ENCODE measurements around the gene EVPL.
"Not testable (repeated sequence)": the region's sequence is repeated elsewhere in the genome, so short reads cannot be mapped to it uniquely, and the experiment has no call there.

The EVPL gene

DNA sequence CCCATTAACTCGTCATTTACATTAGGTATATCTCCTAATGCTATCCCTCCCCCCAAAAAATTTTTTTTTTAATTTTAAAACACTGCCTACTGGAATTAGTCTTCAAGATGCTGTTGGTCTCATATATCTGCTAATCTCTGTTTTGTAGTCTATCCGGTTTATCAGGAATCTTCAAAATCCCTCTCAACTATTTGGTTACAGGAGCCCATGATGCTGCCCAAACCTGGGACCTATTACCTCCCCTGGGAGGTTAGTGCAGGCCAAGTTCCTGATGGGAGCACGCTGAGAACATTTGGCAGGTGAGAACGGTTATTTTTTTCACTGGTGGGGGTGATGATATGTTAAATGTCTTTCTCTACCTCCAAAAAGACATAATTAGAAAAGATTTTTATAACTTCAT, 41.1 kb downstream of the EVPL start:
- no peak for TF ChIP-seq POLR2A (IDR thresholded peaks at IDR 0.05; ENCODE audit: low read depth, low read length)
- no peak for FAIRE-seq
- DNase-seq (ENCODE audit: insufficient read length, low spot score) = no peak

DNA sequence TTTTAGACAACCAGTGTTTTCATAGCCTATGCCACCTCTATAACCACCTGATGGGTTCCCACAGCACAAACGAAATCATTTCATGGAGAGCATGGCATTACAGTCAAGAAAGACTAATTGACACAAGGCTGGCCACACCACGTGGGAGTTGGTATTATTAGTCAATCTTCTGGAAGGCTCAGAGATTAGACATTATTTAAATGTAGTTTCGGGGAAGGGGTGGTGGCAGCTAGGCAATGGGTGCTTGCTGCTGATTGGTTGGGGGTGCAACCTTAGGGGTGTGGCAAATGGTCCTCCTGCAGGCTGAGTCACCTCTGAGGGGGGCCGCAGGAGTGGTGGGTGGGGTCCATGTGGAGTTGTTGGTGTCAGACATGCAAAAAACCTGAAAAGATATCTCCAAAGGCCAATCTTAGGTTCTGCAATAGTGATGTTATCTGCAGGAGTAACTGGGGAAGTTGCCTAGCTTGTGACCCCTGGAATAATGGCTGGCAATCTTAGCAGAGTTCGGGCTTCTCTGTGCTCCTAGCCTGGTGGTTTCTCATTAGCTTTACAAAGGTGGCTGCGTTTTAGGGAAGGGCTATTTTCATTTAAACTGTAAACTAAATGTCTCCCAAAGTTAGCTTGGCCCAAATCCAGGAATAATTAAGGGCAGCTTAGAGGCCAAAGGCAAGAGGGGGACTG, 43.5 kb downstream of the EVPL start:
- DNase-seq (ENCODE audit: insufficient read length, low spot score) = no peak
- TF ChIP-seq POLR2A (IDR thresholded peaks at IDR 0.05; ENCODE audit: low read depth, low read length) = no peak
- no peak for FAIRE-seq

DNA sequence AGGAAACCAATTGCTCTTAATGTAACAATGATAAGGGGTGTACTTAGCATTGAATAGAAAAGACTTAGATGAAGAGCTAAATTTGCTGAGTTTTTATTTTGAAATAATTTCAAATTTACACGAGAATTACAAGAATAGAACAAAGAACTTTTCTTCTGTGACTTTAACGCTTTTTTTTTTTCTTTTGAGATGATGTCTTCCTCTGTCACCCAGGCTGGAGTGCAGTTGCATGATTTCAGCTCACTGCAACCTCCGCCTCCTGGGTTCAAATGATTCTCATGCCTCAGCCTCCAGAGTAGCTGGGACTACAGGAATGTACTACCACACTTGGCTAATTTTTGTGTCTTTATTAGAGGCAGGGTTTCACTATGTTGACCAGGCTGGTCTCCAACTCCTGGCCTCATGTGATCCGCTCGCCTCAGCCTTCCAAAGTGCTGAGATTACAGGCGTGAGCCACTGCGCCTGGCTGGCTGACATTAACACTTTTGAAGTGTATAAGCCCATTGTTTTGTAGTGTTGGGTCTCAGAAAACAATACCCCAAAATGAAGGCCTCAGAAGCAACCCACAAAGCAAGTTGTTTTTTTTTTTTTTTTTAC, 46.0 kb downstream of the EVPL start:
- DNase-seq (ENCODE audit: insufficient read length, low spot score) (no peak), FAIRE-seq (no peak)
- TF ChIP-seq POLR2A (IDR thresholded peaks at IDR 0.05; ENCODE audit: low read depth, low read length) = no peak

DNA sequence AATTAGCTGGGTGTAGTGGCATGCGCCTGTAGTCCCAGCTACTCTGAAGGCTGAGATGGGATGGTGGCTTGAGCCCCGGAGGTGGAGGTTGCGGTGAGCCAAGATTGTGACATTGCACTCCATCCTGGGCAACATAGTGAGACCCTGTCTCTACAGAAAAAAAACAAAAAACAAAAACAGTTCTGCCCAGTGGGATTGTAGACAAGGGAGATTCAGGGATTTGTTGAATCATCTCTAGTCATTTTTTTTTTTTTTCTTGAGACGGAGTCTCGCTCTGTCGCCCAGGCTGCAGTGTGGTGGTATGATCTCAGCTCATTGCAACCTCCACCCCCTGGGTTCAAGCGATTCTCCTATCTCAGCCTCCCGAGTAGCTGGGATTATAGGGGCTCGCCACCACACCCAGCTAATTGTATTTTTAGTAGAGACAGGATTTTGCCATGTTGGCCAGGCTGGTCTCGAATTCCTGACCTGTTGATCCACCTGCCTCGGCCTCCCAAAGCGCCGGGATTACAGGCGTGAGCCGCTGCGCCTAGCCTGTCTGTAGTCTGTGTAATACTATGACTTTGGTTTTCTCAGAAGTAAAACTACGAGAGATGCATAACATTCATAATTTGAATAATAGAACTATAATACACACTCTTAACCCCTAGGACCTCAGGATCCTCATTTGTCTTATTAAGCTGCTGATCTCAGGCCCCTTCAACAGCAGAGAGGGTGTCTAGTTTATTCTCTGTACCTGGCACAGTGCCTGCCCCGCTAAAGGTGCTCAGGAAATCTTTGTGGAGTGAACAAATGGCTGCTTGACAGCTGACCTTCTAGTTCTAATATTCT, 46.7 kb downstream of the EVPL start:
- no peak for DNase-seq (ENCODE audit: insufficient read length, low spot score)
- no peak for FAIRE-seq
- no peak for TF ChIP-seq POLR2A (IDR thresholded peaks at IDR 0.05; ENCODE audit: low read depth, low read length)

DNA sequence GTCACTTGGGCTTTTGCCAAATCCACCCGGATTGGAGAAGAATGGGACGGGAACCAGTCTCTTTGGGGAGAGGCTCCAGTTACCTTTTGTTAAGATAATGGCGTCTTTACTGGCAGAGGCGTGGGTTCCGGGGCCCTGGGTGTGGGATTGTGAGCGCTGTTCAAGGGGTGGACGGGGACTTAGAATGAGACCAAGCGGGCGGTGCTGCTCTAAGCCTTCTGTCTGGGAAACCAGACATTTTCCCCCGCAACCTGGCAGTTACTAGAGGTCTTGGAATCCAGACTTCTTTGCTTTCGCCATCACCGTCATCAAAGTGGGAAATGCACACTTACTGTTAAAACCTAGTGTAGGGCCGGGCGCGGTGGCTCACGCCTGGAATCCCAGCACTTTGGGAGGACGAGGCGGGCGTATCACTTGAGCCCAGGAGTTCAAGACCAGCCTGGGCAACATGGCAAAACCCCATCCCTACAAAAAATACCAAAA, 47.4 kb downstream of the EVPL start:
- no peak for FAIRE-seq
- TF ChIP-seq POLR2A (IDR thresholded peaks at IDR 0.05; ENCODE audit: low read depth, low read length) = no peak

DNA sequence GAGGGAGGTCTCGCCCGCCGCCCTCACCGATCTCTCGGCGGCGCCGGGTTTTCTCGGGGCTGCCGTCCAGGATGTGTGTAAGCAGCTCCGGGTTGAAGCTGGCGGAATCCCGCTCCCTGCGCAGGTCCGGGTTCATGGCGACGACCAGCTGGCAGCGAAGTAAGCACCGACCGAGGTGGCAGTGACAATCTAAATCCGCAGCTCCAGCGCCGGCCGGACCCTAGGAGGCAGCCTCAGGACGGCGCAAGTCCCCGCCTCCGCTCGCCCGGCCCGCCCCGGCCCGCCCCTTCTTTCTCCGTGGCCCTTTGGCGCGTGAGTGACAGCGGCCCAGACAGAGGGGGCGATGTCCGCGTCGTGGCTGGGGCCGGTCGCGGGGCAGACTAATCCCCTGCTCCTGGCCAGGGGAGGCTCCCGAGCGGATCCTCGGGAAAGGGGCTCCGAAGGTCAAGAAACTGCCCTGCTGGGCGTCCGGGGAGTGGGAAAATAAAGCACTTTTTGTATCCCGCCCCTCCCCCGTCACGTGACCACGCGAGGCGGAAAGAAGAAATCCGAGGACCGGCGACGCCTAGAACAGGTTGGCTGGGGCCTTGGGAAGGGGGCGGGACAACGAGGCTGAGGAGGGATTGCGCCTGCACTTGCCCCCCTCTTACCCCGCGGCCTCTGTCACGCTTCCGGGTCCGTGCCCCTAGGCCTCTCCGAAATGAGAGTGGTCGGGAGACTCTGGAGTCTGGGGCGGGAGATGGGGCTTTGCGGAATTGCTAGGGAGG, 48.0 kb downstream of the EVPL start, which contains the start of the genes ACOX1 and TEN1:
Gene ACOX1 (minus strand): TSS at position 229 of the 767 bp plus-strand sequence. CDS start 93 bp downstream, at position 136.
Gene TEN1 (plus strand): TSS at position 303 of the 767 bp plus-strand sequence. CDS start 6,953 bp downstream, outside the sequence.
- peak; percentile 96 for TF ChIP-seq POLR2A (IDR thresholded peaks at IDR 0.05; ENCODE audit: low read depth, low read length)
- FAIRE-seq (peak; percentile 20), DNase-seq (ENCODE audit: insufficient read length, low spot score) (peak; percentile 96)

More for the DNA sequence above, 47.4 kb downstream of the EVPL start:
- DNase-seq (ENCODE audit: insufficient read length, low spot score) = no peak

DNA sequence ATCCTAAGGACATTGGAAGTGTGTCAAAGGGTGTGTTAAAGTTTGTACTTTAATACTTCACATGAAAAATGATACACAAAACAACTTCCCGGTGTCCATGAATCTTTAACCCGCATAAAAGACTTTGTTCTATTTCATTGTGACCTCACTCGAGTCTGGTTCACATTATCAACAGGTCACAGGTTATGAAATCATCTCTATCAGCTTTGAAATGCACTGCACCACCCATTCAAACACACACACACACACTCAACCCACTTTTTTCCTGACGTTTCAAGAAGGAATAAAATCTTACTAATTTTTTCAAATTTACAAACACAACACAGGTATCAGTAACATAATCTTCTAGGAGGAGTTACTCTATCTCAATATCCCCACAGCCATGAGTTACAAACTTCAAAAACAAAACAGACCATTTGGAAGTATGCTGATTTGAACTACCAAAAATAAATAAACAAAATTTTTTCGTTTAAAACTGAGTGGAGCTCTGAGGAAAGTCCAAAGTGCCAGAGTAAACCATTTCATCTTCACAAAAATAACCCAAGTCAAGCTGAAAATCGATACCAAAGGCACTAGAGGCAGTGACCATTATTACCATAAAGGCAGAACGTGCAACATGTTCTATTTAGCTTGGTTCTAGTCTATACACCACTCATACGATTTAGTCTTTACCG, 50.8 kb downstream of the EVPL start:
- FAIRE-seq = no peak
- no peak for DNase-seq (ENCODE audit: insufficient read length, low spot score)
- no peak for TF ChIP-seq POLR2A (IDR thresholded peaks at IDR 0.05; ENCODE audit: low read depth, low read length)

DNA sequence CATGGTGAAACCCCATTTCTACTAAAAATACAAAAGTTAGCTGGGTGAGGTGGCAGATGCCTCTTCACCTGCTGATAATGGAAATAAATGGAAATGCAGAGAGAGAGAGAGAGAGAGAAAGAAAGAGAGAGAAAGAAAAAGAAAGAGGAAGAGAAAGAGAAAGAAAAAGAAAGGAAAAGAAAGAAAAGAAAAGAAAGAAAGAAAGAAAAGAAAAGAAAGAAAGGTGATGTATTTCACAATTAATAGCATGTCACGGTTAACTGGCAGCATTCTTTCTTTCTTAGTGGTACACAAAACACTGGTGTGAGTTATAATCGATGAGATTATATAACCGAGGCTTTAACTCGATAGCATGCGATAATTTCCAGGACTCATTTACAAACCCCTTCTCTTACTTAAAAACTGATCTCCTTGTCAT, 51.3 kb downstream of the EVPL start:
- no peak for FAIRE-seq
- DNase-seq (ENCODE audit: insufficient read length, low spot score) = no peak
- no peak for TF ChIP-seq POLR2A (IDR thresholded peaks at IDR 0.05; ENCODE audit: low read depth, low read length)

DNA sequence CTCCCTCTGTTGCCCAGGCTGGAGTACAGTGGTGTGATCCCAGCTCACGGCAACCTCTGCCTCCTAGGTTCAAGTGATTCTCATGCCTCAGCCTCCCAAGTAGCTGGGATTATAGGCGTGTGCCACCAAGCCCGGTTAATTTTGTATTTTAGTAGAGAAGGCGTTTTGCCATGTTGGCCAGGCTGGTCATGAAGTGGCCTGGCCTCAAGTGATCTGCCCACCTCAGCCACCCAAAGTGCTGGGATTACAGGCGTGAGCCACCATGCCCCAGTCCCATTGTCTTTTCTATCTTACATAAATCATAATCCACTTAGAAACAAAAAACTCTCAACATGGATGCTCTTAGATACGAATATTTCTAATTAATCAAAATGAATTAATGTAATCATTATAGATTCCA, 51.9 kb downstream of the EVPL start:
- not testable (repeated sequence) for FAIRE-seq

DNA sequence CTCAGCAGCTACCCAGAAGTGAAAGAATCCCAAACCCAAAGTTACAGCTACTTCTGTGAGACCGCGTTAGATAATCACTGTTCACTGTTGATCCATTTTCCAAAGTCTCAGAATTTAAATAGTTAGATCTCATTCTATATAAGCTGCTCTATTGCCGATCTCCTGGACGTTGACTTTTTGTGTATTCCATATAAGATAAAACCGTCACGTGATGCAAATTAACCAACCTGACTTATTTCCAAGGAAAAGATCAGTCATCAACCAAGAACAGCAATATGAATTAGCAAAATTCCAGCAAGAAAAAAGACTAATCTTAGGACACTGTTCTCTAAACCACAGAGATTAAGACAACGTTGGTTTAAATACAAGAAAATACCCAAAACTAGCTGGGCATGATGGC, 56.5 kb downstream of the EVPL start:
- FAIRE-seq (no peak), DNase-seq (ENCODE audit: insufficient read length, low spot score) (no peak)

More for the DNA sequence above, 51.9 kb downstream of the EVPL start:
- DNase-seq (ENCODE audit: insufficient read length, low spot score) = not testable (repeated sequence)

DNA sequence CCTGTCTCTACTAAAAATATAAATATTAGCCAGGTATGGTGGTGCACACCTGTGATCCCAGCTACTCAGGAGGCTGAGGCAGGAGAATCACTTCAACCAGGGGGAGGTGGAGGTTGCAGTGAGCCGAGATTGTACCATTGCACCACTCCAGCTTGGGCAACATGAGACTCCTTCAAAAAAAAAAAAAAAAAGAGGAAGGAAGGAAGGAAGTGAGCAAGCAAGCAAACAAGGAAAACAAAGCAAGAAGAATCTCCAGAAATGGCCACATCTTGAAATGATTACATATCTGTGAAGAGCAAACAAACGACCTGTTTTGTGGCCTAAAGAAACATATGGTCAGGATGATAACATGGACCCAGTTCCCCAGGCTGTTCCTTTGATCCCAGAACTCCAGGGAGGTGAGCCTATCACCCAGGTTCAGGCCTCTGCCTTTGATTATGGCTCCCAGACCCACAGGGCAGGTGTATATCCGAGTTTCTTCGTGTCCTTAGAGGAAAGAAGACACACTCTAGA, 57.0 kb downstream of the EVPL start:
- DNase-seq (ENCODE audit: insufficient read length, low spot score) (no peak), FAIRE-seq (no peak)
- TF ChIP-seq POLR2A (IDR thresholded peaks at IDR 0.05; ENCODE audit: low read depth, low read length) = no peak

More for the DNA sequence above, 56.5 kb downstream of the EVPL start:
- TF ChIP-seq POLR2A (IDR thresholded peaks at IDR 0.05; ENCODE audit: low read depth, low read length) = no peak

DNA sequence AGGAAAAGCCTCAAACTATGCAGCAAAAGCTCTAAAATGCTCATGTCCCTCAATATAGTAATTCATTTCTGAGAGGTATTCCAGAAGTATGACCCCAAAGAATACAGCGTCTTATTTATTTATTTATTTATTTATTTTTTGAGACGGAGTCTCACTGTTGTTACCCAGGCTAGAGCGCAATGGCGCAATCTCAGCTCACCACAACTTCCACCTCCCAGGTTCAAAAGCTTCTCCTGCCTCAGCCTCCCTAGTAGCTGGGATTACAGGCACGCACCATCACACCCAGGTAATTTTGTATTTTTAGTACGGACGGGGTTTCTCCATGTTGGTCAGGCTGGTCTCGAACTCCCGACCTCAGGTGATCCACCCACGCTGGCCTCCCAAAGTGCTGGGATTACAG, 58.1 kb downstream of the EVPL start:
- FAIRE-seq; DNase-seq (ENCODE audit: insufficient read length, low spot score): not testable (repeated sequence)

DNA sequence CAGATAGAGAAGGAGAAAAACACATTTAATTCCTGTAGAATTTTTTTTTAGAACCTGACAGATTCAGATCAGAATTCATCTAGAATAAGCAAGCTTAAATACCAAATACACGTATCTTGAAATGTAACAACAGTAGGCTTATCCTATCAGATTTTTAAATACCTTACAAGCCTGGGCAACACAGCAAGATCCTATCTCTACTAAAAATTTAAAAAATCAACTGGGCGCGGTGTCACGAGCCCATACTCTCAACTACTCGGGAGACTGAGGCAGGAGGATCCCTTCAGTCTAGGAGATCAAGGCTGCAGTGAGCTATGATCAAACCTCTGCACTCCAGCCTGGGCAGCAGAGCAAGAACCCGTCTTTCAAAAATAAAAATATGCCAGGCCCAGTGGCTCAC, 61.6 kb downstream of the EVPL start:
- DNase-seq (ENCODE audit: insufficient read length, low spot score) = no peak
- TF ChIP-seq POLR2A (IDR thresholded peaks at IDR 0.05; ENCODE audit: low read depth, low read length) = no peak
- FAIRE-seq = no peak
